ENCODE data around the gene MT1E. TPM values are rescaled to one million over a fixed set of nuclear protein-coding genes. Genes with fewer than 3 reads are reported as not detected.

The MT1E gene
- total and polyA plus RNA-seq, 2 of the 13 experiments (the other 11 are each of a cell fraction or from before 2014, with no cell fraction given): 110 to 1,072 TPM

DNA sequence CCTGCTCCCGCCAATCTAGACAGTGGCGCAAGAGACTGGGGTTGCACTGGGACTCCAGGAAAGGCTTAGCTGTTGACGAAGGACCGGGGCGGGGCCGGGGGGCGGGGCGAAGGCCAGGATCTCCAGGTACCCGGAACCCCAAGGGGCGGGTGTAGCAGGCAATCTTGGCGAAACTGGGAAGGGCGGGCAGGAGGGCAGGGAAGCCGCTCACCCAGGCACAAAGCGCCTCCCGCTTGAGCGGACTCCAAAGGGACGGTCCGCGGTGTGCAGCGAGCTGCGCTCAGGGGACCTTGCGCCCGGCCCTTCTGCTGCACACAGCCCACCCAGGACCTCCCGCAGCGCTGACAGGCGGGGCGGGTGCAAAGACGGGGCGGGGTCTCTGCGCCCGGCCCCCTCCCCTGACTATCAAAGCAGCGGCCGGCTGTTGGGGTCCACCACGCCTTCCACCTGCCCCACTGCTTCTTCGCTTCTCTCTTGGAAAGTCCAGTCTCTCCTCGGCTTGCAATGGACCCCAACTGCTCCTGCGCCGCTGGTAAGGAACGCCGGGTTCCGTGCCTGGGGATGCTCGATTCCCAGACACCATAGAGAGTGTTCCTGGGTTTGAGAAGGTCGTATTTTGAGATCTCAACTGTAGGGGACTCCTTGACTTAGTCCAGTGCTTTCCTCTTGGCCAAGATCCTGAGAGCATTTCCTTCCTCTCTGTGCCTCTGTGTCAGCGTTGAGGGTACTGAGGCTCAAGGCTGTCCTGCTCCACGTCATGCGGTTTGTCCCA is 32.2 kb downstream of the MT1E start, which contains the start of gene MT1F (continued):
- TF ChIP-seq DRAP1 (CRISPR knock-in tag; IDR thresholded peaks at IDR 0.05) (0 out of 2 replicates have a peak, but pooled peaks have one; percentile 7), ZNF543 (CRISPR knock-in tag; IDR thresholded peaks at IDR 0.05) (no peak), PRDM15 (CRISPR knock-in tag; IDR thresholded peaks at IDR 0.05) (no peak), PHF8 (CRISPR knock-in tag; IDR thresholded peaks at IDR 0.05) (peak; percentile 48; the same call in 1 of the 2 replicates), CBX5 (CRISPR knock-in tag; IDR thresholded peaks at IDR 0.05; ENCODE audit: borderline replicate concordance) (no peak), AKAP8 (CRISPR knock-in tag; IDR thresholded peaks at IDR 0.05) (0 out of 2 replicates have a peak, but pooled peaks have one; percentile 74), ZBTB33 (CRISPR knock-in tag; IDR thresholded peaks at IDR 0.05) (no peak), ZNF772 (CRISPR knock-in tag; IDR thresholded peaks at IDR 0.05) (no peak), ZNF296 (CRISPR knock-in tag; conservative IDR thresholded peaks at IDR 0.05) (peak; percentile 20; the same call in 1 of the 2 replicates), NFKBIZ (CRISPR knock-in tag; IDR thresholded peaks at IDR 0.05) (no peak), ZBTB7B (CRISPR knock-in tag; IDR thresholded peaks at IDR 0.05) (peak; percentile 76), ZNF687 (CRISPR knock-in tag; IDR thresholded peaks at IDR 0.05) (peak; percentile 68), KMT2A (CRISPR knock-in tag; IDR thresholded peaks at IDR 0.05) (no peak), GABPB1 (CRISPR knock-in tag; IDR thresholded peaks at IDR 0.05) (peak; percentile 69; the same call in 1 of the 2 replicates), POLR2A (IDR thresholded peaks at IDR 0.05; ENCODE audit: insufficient read depth in 1 of 2, low read depth in 2 of 2, low read length in 2 of 2) (peak; percentile 38 to 75), NCOA1 (CRISPR knock-in tag; IDR thresholded peaks at IDR 0.05) (peak; percentile 58), TARDBP (CRISPR knock-in tag; IDR thresholded peaks at IDR 0.05) (peak; percentile 51; the same call in 1 of the 2 replicates), YY1 (IDR thresholded peaks at IDR 0.05; ENCODE audit: insufficient read depth, insufficient replicate concordance, low read depth, low read length) (no peak), SAP130 (CRISPR knock-in tag; IDR thresholded peaks at IDR 0.05; ENCODE audit: low read depth) (peak; percentile 53), SRSF9 (IDR thresholded peaks at IDR 0.05; ENCODE audit: borderline replicate concordance, insufficient read depth, low read depth, low read length, poor library complexity, severe bottlenecking) (no peak)

Data from HepG2 (cell line).